HepG2 (cell line): ENCODE results near the gene SYAP1.
"Not testable (repeated sequence)": the region's sequence is repeated elsewhere in the genome, so short reads cannot be mapped to it uniquely, and the experiment has no call there.

Source experiments
- CTCF ChIP-seq: sonication (generic); formaldehyde crosslinking; IDR thresholded peaks from 2 replicates; pipeline ENCODE4 v1.5.0; 2020; ENCODE audit warnings: mild to moderate bottlenecking, missing genetic modification reagents, moderate library complexity
- ZNF672 ChIP-seq: sonication (generic); formaldehyde crosslinking; IDR thresholded peaks from 2 replicates; pipeline ENCODE4 v1.8.1; 2022; ENCODE audit warnings: missing genetic modification reagents

GRCh38 chrX:16715638-16716037 is 3.8 kb upstream of the SYAP1 start:
- not testable (repeated sequence) for TF ChIP-seq ZNF672, CTCF (CRISPR knock-in tag)
